Measurements from ENCODE around the gene KLHDC7B.
A peak's percentile ranks its signal among the peaks of the same experiment; 100 is the strongest.

The KLHDC7B gene

GRCh38 chr22:50545522-50546325 is at the start of gene KLHDC7B:
TSS of gene KLHDC7B (plus strand) at chr22:50545899. CDS start at chr22:50546244, 345 bp downstream.
- no peak for DNase-seq

GRCh38 chr22:50497093-50497492 is 48.6 kb upstream of the KLHDC7B start:
- no peak for DNase-seq

GRCh38 chr22:50498322-50498890 is 47.3 kb upstream of the KLHDC7B start:
- peak; percentile 68 for DNase-seq

GRCh38 chr22:50500452-50500851 is 45.2 kb upstream of the KLHDC7B start:
- DNase-seq, result no peak

- DNase-seq, result no peak
These were observed 43.6 kb upstream of the KLHDC7B start for GRCh38 chr22:50502096-50502495.

- DNase-seq, result no peak
These were observed 42.8 kb upstream of the KLHDC7B start for GRCh38 chr22:50502628-50503474.

- DNase-seq, result no peak
These were observed 42.1 kb upstream of the KLHDC7B start for GRCh38 chr22:50503475-50504145.

- no peak for DNase-seq
These were observed 41.1 kb upstream of the KLHDC7B start for GRCh38 chr22:50504369-50505211.

- DNase-seq, result no peak
These were observed 40.4 kb upstream of the KLHDC7B start for GRCh38 chr22:50505276-50505775.

GRCh38 chr22:50505776-50506610 is 39.7 kb upstream of the KLHDC7B start:
- no peak for DNase-seq

GRCh38 chr22:50506611-50507420 is 38.9 kb upstream of the KLHDC7B start:
- DNase-seq, result no peak

GRCh38 chr22:50507421-50507990 is 38.2 kb upstream of the KLHDC7B start, which contains the start of gene LMF2:
TSS of gene LMF2 (minus strand) at chr22:50507702. CDS start at chr22:50507675, 27 bp downstream.
- DNase-seq, result peak; percentile 47

GRCh38 chr22:50507991-50508884 is 37.5 kb upstream of the KLHDC7B start, which contains the start of gene NCAPH2:
TSS of gene NCAPH2 (plus strand) at chr22:50508224. CDS start at chr22:50508338, 114 bp downstream.
- peak; percentile 76 for DNase-seq

- DNase-seq, result no peak
These were observed 36.8 kb upstream of the KLHDC7B start for GRCh38 chr22:50508897-50509296.

GRCh38 chr22:50513175-50513574 is 32.5 kb upstream of the KLHDC7B start:
- no peak for DNase-seq

- no peak for DNase-seq
These were observed 29.6 kb upstream of the KLHDC7B start for GRCh38 chr22:50516068-50516467.

GRCh38 chr22:50516891-50517290 is 28.8 kb upstream of the KLHDC7B start:
- DNase-seq, result no peak
